Measurements from ENCODE around the gene ATP5ME. TPM values are rescaled to one million over a fixed set of nuclear protein-coding genes. Genes with fewer than 3 reads are reported as not detected.

The ATP5ME gene
- total and polyA plus RNA-seq, 2 of the 13 experiments (the other 11 are each of a cell fraction or from before 2014, with no cell fraction given), result 305 to 753 TPM

- no peak for TF ChIP-seq ZNF33B (CRISPR knock-in tag; IDR thresholded peaks at IDR 0.05)
- TF ChIP-seq CREM (IDR thresholded peaks at IDR 0.05), result no peak
- TF ChIP-seq CREM (CRISPR knock-in tag; IDR thresholded peaks at IDR 0.05), result no peak
- no peak for TF ChIP-seq HOXA9 (CRISPR knock-in tag; IDR thresholded peaks at IDR 0.05; ENCODE audit: borderline replicate concordance)
- peak; percentile 69; the same call in 1 of the 2 replicates for TF ChIP-seq NR2F2 (IDR thresholded peaks at IDR 0.05; ENCODE audit: borderline replicate concordance, low read depth)
- TF ChIP-seq HNRNPK (IDR thresholded peaks at IDR 0.05; ENCODE audit: low read depth, low read length, poor library complexity, severe bottlenecking), result peak; percentile 83
- no peak for TF ChIP-seq MIER3 (CRISPR knock-in tag; IDR thresholded peaks at IDR 0.05; ENCODE audit: borderline replicate concordance)
- no peak for TF ChIP-seq TCF12 (IDR thresholded peaks at IDR 0.05)
- no peak for TF ChIP-seq TCF12 (CRISPR knock-in tag; IDR thresholded peaks at IDR 0.05)
- TF ChIP-seq ZNF572 (CRISPR knock-in tag; IDR thresholded peaks at IDR 0.05), result no peak
- TF ChIP-seq ZNF501 (CRISPR knock-in tag; IDR thresholded peaks at IDR 0.05), result no peak
- TF ChIP-seq ZNF383 (CRISPR knock-in tag; IDR thresholded peaks at IDR 0.05; ENCODE audit: borderline replicate concordance), result no peak
- TF ChIP-seq ZSCAN21 (CRISPR knock-in tag; IDR thresholded peaks at IDR 0.05; ENCODE audit: borderline replicate concordance), result 0 out of 2 replicates have a peak, but pooled peaks have one; percentile 18
- peak; percentile 52; the same call in 1 of the 2 replicates for TF ChIP-seq SP5 (CRISPR knock-in tag; IDR thresholded peaks at IDR 0.05; ENCODE audit: borderline replicate concordance, low read depth)
- TF ChIP-seq ZNF451 (CRISPR knock-in tag; IDR thresholded peaks at IDR 0.05), result no peak
- TF ChIP-seq, protein P1, sequence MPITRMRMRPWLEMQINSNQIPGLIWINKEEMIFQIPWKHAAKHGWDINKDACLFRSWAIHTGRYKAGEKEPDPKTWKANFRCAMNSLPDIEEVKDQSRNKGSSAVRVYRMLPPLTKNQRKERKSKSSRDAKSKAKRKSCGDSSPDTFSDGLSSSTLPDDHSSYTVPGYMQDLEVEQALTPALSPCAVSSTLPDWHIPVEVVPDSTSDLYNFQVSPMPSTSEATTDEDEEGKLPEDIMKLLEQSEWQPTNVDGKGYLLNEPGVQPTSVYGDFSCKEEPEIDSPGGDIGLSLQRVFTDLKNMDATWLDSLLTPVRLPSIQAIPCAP (CRISPR knock-in tag; IDR thresholded peaks at IDR 0.05; ENCODE audit: low read depth), result no peak
- TF ChIP-seq HNRNPUL1 (IDR thresholded peaks at IDR 0.05; ENCODE audit: low read depth, low read length), result no peak
- TF ChIP-seq ZNF256 (CRISPR knock-in tag; conservative IDR thresholded peaks at IDR 0.05), result no peak
- no peak for TF ChIP-seq MIER2 (CRISPR knock-in tag; IDR thresholded peaks at IDR 0.05)
- no peak for TF ChIP-seq ZNF292 (CRISPR knock-in tag; IDR thresholded peaks at IDR 0.05; ENCODE audit: borderline replicate concordance, low read depth)
- TF ChIP-seq SP1 (IDR thresholded peaks at IDR 0.05), result no peak
- TF ChIP-seq SP1 (CRISPR knock-in tag; IDR thresholded peaks at IDR 0.05), result peak; percentile 84
- no peak for TF ChIP-seq CHCHD3 (CRISPR knock-in tag; IDR thresholded peaks at IDR 0.05)
- TF ChIP-seq, protein P2, sequence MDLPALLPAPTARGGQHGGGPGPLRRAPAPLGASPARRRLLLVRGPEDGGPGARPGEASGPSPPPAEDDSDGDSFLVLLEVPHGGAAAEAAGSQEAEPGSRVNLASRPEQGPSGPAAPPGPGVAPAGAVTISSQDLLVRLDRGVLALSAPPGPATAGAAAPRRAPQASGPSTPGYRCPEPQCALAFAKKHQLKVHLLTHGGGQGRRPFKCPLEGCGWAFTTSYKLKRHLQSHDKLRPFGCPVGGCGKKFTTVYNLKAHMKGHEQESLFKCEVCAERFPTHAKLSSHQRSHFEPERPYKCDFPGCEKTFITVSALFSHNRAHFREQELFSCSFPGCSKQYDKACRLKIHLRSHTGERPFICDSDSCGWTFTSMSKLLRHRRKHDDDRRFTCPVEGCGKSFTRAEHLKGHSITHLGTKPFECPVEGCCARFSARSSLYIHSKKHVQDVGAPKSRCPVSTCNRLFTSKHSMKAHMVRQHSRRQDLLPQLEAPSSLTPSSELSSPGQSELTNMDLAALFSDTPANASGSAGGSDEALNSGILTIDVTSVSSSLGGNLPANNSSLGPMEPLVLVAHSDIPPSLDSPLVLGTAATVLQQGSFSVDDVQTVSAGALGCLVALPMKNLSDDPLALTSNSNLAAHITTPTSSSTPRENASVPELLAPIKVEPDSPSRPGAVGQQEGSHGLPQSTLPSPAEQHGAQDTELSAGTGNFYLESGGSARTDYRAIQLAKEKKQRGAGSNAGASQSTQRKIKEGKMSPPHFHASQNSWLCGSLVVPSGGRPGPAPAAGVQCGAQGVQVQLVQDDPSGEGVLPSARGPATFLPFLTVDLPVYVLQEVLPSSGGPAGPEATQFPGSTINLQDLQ (CRISPR knock-in tag; IDR thresholded peaks at IDR 0.05), result no peak
- peak; percentile 84 for TF ChIP-seq SP4 (CRISPR knock-in tag; IDR thresholded peaks at IDR 0.05)
- TF ChIP-seq, protein P3, sequence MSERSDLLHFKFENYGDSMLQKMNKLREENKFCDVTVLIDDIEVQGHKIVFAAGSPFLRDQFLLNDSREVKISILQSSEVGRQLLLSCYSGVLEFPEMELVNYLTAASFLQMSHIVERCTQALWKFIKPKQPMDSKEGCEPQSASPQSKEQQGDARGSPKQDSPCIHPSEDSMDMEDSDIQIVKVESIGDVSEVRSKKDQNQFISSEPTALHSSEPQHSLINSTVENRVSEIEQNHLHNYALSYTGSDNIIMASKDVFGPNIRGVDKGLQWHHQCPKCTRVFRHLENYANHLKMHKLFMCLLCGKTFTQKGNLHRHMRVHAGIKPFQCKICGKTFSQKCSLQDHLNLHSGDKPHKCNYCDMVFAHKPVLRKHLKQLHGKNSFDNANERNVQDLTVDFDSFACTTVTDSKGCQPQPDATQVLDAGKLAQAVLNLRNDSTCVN (CRISPR knock-in tag; IDR thresholded peaks at IDR 0.05; ENCODE audit: borderline replicate concordance), result no peak
- no peak for TF ChIP-seq PAWR (CRISPR knock-in tag; IDR thresholded peaks at IDR 0.05; ENCODE audit: borderline replicate concordance)
- TF ChIP-seq KDM1A (CRISPR knock-in tag; IDR thresholded peaks at IDR 0.05), result no peak
Measured at GRCh38 chr4:705278-706082, 31.4 kb upstream of the ATP5ME start, which contains the start of gene PCGF3 (continued).

Measured in HepG2 (cell line).